Anterior cingulate cortex (tissue), 58 donors: ENCODE results near the gene SH3BGRL3.

Source experiments
- DNase-seq, 58 donors: peaks; one replicate each; lab custom pipeline; 2025; lab: John Stamatoyannopoulos, UW

The SH3BGRL3 gene

DNA sequence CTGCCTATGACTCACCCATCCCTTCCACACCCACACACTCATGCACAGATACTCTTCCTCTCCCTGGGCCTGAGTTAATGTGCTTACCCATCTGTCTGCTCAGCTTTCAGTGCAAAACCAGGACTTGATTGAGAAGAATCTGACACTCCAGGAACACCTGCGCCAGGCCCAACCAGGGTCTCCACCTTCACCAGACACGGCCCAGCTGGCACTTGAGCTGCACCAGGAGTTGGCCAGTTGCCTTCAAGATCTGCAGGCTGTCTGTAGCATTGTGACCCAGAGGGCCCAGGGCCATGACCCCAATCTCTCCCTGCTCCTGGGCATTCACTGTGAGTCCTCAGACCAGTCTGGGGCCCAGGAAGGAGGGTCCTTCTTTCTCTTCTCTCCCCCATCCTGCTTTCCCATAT is 3.5 kb upstream of the SH3BGRL3 start:
- DNase-seq = peak in 2 of 58 donors; percentile 29 to 84

- no peak for DNase-seq
Measured at GRCh38 chr1:26277261-26277661, 2.6 kb upstream of the SH3BGRL3 start.

GRCh38 chr1:26277719-26278118 is 2.2 kb upstream of the SH3BGRL3 start:
- no peak for DNase-seq

DNA sequence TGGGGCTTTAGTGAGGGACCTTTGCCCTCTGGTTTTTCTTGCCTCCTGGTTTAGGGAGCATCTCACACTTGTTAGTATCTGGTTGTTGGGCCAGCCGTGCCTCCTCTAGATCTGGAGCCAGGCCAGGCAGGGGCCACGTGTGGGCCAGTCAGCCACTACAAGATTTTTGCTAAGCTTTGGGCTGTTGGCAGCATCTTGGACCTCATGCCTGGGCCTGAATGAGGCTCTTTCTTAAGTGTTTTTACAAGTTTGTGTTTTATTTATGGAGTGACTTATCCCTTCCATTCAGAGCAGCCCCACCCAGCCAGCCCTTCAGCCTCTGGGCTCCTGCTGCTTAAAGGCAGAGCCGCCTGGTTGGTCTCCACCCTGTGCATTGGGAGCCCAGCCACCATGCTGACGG is 1.6 kb upstream of the SH3BGRL3 start:
- DNase-seq = peak in 13 of 58 donors; percentile 16 to 64 (median 24)

DNA sequence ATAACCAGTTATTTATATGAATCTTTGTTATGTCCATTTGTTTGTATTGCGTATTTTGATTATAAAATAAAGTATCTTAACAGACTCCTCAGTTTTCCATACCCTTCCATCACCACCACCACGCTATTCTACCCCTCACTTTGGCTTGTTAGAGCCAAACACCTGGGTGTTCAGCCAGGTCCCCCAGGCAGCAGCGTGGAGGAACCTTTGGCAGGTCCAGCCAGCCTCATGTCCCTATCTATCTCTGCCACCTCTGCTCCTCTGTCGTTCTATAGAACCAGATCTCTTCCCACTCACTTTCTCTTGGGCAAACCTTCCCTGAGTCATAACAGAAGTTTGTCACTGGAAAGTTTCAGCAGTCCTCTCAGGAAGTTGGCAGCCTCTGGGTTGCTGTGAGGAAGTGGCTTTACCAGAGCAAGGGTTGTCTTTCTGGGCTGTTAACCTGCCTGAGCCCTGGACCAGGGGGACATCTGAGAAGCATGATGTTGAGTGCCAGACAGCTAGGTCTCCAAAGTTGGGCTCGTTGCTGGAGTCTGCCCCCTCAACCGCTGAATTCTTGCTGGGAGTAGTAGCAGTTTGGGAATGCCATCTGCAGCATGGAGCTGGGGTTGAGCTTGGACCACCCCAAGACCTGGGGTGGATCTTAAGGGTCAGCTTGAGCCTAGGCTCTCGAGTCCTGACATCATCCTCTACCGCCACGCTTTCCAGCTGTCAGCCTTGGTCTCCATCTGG is 996 bp upstream of the SH3BGRL3 start:
- peak in 3 of 58 donors; percentile 26 to 48 (median 35) for DNase-seq

DNA sequence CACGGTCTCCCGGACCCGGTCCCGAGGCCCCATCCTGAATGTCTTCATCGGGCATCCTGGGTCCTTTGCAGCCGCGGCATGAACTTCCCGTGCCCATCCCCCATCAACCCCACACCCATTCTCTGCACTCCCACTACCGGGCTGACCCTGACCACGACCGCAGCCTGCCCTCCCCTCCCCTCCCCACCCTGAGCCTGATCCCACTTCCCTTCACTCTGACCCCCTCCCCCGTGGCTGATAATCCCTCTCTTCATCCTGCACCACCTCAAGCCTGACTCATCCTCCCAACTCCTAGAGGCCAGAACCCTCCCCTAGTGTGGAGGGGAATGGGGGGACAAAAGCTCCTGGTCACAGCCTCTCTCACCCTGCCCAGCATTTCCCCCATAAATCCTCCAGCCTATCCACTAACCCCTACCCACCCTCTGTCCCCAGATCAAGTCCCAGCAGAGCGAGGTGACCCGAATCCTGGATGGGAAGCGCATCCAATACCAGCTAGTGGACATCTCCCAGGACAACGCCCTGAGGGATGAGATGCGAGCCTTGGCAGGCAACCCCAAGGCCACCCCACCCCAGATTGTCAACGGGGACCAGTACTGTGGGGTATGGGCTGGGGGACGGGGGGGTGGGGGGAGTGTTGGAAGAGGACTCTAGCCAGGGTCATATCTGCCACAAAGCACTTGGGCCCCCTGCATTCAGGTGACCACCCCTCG is 602 bp downstream of the SH3BGRL3 start:
- DNase-seq = peak in 5 of 58 donors; percentile 31 to 53 (median 49)

GRCh38 chr1:26281091-26281958 is 1.4 kb downstream of the SH3BGRL3 start:
- no peak for DNase-seq

- no peak for DNase-seq
Measured at GRCh38 chr1:26281971-26282370, 2.1 kb downstream of the SH3BGRL3 start.

- DNase-seq = no peak
Measured at GRCh38 chr1:26282401-26282918, 2.6 kb downstream of the SH3BGRL3 start.

DNA sequence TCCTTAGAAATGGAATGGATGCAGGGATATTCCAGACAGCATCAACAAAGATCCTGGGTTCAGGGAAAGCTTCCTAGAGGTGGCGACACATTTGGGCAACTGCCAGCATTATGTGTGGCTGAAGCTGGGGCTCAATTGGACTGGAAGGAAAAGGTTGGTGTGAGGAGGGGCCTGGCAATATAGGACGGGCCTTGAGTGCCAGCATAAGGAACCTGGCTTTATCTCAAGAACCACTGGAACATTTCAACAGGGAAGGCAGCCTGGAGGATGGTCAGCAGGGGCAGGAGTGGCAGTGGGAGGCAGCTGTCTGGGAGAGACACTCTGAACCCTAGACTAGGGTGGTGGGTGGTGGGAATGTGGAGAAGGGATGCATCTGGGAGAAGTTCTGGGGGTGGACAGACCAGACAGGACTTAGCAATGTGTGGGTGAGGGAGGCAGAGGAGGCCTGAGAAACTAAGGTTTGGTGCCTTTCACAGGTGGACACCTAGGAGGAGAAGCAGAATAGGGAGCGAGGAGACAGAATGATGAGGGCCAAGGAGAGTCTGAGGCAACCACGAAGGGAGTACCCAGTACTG is 3.5 kb downstream of the SH3BGRL3 start:
- no peak for DNase-seq

DNA sequence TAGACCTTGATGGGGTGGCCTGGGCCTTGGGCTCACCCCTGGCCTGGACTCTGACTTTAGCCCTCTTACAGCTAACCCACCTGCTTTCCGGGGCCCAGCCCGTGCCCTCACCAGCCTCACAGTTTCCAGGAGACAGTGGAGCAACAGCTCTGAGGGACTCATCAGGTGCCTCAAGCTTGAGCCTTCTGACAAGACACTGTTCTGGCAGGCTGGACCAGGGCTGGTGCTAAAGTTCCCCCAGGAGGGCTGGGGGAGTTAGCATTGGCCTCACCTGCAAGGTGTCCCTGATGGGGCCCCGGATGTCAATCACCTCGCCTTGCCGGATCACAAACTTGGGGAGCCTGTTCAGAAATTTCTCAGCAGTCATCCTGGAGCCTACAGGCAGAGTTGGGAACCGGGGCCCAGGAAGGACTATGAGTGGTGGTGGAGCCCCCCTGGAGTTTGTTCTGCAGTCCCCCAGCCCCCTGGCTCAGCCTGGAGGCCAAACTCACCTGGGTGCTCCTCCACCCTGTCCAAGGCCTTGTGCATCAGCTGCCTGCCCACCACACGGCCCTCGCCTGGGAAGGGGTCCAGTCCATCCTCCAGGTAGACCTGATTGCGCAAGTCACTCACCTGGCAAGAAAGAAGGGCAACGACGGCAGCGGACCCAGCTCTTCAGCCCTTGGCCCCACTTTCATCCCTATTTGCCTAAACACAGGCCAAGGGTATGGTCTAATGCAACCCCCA is 4.1 kb downstream of the SH3BGRL3 start:
- no peak for DNase-seq

GRCh38 chr1:26284597-26285347 is 4.9 kb downstream of the SH3BGRL3 start:
- DNase-seq = peak in 23 of 58 donors; percentile 7 to 68 (median 27)

- DNase-seq = no peak
Measured at GRCh38 chr1:26285366-26286063, 5.6 kb downstream of the SH3BGRL3 start.

DNA sequence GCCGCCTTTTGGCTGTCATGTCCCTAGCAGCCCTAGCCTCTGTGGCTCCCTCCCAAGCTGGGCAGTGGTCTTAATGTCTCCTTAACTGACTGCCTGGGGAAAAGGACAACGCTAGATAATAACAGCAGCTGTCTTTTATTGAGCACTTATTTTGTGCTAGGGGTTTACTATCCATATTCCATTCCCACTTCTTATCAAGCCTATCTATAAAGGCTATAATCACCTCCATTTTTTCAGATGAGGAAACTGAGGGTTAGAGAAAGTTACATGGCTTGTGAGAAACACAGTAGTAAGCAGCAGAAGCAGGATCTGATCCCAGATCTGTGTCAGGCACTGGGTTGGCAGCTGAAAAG is 6.2 kb downstream of the SH3BGRL3 start:
- no peak for DNase-seq

- DNase-seq = no peak
Measured at GRCh38 chr1:26287033-26287711, 7.3 kb downstream of the SH3BGRL3 start.

- no peak for DNase-seq
Measured at GRCh38 chr1:26287811-26288210, 7.9 kb downstream of the SH3BGRL3 start.

GRCh38 chr1:26288311-26288941 is 8.5 kb downstream of the SH3BGRL3 start:
- DNase-seq = peak in 1 of 58 donors; percentile 30
